ENCODE results near the gene PLVAP. TPM values are rescaled to one million over a fixed set of nuclear protein-coding genes. Genes with fewer than 3 reads are reported as not detected.

Gene PLVAP
- total and polyA plus RNA-seq, 9 of the 15 experiments (the other 6 are each of a cell fraction or from before 2014, with no cell fraction given), result 0.09 to 0.84 (median 0.51) TPM; not detected in 4

- peak; percentile 67 for TF ChIP-seq ZFX (CRISPR knock-in tag; IDR thresholded peaks at IDR 0.05)
- no peak for TF ChIP-seq TCF15 (CRISPR knock-in tag; IDR thresholded peaks at IDR 0.05)
- no peak for TF ChIP-seq GATAD2A (IDR thresholded peaks at IDR 0.05)
- no peak for TF ChIP-seq ZNF184 (CRISPR knock-in tag; IDR thresholded peaks at IDR 0.05)
- peak; percentile 63 for TF ChIP-seq EP400 (IDR thresholded peaks at IDR 0.05)
- peak; percentile 81 for TF ChIP-seq CTBP1 (IDR thresholded peaks at IDR 0.05; ENCODE audit: borderline replicate concordance)
- no peak for TF ChIP-seq RUNX1 (IDR thresholded peaks at IDR 0.05; ENCODE audit: low read depth)
- TF ChIP-seq ZNF780A (CRISPR knock-in tag; IDR thresholded peaks at IDR 0.05), result no peak
- TF ChIP-seq BRF1 (IDR thresholded peaks at IDR 0.05; ENCODE audit: borderline replicate concordance, extremely low read depth, insufficient read length), result no peak
- no peak for TF ChIP-seq ZSCAN32 (CRISPR knock-in tag; IDR thresholded peaks at IDR 0.05)
- TF ChIP-seq ELK3 (CRISPR knock-in tag; IDR thresholded peaks at IDR 0.05), result no peak
- TF ChIP-seq NRF1 (conservative IDR thresholded peaks at IDR 0.05 in 1 of 2, IDR thresholded peaks at IDR 0.05 in 1 of 2), result peak in 1 of 2 experiments; percentile 34; a peak in 1 of 4 replicates
- TF ChIP-seq ZBTB40 (IDR thresholded peaks at IDR 0.05), result no peak
- no peak for TF ChIP-seq ZBTB40 (CRISPR knock-in tag; IDR thresholded peaks at IDR 0.05)
- TF ChIP-seq DACH1 (IDR thresholded peaks at IDR 0.05; ENCODE audit: partially characterized antibody), result no peak
- no peak for TF ChIP-seq HOMEZ (CRISPR knock-in tag; IDR thresholded peaks at IDR 0.05)
- TF ChIP-seq PHTF2 (CRISPR knock-in tag; IDR thresholded peaks at IDR 0.05), result peak; percentile 59; the same call in 1 of the 2 replicates
Measured at GRCh38 chr19:17405250-17406045, 28.3 kb upstream of the PLVAP start, which contains the start of gene BST2 (continued).

Measured in K562 (cell line).